DMS79 (cell line): ENCODE results near the gene ACOT11.

Experiments used
- DNase-seq: peaks from one replicate; lab custom pipeline; 2025; lab: John Stamatoyannopoulos, UW

ACOT11 gene

GRCh38 chr1:54645806-54646676 lies 98.0 kb downstream of the ACOT11 start:
- no peak for DNase-seq

GRCh38 chr1:54649130-54649898 lies 101.3 kb downstream of the ACOT11 start:
- no peak for DNase-seq

DNA sequence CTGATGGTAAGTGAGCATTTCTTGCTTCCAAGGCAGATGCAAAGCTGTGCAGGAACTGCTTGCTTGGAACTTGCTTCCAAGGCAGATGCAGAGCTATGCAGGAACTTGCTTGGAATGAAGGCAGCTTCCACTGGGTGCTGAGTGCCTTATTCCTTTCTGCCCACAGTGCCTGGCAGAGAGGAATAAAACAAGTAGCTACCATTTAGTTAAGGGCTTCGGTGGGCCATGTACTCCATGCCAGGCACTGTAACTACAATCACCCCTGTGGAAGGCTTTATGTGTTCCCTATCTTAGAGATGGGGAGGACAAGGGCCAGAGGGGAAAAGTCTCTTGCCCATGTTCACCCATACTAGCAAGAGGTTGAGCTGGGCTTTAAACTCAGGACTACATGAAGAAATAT lies 101.9 kb downstream of the ACOT11 start:
- DNase-seq, result no peak

DNA sequence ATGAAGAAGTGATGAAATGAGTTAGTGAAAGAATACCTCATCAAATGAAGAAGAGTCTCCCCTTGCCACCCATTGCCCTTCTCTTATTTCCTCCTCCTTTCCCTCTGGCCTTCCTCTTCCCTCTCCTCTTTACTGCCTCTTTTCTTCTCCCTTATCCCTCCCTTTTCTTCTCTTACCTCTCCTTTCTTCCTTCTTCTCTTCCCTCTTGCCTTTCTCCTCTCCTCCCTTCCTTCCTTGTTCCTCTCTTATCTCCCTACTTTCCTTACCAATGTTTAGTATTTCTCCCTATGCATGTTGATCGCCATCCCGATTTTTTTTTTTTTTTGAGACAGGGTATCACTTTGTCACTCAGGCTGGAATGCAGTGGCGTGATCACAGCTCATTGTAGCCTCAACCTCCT lies 102.4 kb downstream of the ACOT11 start:
- no peak for DNase-seq

DNA sequence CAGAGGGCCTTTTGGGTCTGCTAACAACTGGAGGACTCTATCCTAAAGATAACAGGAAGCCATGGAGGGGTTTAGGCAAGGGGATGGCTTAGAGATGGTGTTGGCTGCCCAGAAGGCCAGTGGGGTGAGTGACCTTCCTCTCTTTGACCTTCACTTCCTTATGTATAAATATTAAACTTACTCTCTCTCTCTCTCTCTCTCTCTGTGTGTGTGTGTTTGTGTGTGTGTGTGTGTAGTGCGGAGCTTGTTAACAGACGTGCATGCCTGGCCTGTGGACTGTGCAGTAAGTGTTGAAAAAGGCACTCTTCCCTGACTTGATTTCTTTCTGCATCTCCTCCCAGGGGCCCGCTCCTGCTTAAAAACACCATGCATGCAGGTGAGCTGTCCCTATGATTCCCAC lies 103.6 kb downstream of the ACOT11 start:
- DNase-seq, result no peak

GRCh38 chr1:54652168-54652567 lies 104.1 kb downstream of the ACOT11 start:
- DNase-seq, result no peak

DNA sequence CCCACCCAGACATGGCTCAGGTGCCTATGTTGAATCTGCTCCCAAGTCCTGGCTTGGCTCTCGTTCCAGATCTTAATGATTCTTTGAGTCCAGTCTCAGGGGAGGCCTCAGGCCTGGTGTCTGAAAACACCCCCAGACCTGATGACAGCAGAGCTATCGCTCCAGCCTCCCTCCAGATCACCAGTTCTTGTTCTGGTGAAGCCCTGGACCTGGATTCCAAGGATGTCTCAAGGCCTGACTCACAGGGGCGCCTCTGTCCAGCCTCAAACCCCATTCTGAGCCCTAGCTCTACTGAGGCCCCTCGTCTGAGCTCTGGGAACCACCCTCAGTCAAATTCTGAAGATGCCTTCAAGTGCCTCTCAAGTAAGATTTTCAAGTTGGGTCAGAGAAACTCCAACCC lies 105.0 kb downstream of the ACOT11 start:
- DNase-seq, result no peak

- no peak for DNase-seq
Observed at GRCh38 chr1:54658164-54658913, 110.3 kb downstream of the ACOT11 start.
